ENCODE measurements around the gene SGSH.

Gene SGSH

DNA sequence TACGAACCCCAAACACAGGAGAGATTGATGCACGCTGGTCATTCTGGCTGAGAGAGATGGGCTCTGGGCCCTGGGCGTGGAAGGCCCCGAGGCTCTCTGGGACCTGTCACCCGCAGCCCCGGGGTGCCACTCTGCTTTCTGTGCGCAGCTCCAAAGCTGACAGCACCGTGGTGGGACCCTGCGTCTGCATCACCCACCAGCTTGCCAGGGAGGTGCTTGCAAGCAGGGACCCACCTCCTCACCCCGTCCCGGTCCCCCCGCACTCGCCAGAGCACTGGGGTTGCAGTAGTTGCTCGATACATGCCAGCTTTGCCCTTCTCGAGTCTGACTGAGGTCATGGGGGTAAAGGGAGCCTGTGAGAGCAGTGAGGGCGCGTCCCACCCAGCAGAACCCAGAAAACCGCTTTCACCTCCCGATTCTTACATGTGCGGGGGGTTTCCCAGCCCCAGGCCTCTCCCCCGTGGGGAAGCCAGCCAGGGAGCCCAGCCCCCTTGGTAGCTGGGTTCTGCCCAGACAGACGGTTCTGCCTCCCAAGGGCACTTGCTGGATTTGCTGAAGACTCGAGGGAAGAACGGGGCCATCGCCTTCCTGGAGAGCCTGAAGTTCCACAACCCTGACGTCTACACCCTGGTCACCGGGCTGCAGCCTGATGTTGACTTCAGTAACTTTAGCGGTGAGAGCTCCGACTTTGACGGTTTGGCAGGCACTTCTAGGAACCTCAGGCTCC lies 37.9 kb downstream of the SGSH start:
- no peak for FAIRE-seq

DNA sequence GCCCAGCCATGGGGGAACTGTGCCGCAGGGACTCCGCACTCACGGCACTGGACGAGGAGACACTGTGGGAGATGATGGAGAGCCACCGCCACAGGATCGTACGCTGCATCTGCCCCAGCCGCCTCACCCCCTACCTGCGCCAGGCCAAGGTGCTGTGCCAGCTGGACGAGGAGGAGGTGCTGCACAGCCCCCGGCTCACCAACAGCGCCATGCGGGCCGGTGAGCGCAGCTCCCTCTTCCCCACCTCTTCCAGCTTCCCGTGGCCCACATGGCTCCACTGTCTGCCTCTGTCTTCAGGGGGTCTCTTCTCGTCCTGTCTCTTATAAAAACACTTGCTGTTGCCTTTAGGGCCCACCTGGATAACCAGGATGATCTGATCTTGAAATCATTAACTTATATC lies 38.7 kb downstream of the SGSH start:
- FAIRE-seq = no peak

DNA sequence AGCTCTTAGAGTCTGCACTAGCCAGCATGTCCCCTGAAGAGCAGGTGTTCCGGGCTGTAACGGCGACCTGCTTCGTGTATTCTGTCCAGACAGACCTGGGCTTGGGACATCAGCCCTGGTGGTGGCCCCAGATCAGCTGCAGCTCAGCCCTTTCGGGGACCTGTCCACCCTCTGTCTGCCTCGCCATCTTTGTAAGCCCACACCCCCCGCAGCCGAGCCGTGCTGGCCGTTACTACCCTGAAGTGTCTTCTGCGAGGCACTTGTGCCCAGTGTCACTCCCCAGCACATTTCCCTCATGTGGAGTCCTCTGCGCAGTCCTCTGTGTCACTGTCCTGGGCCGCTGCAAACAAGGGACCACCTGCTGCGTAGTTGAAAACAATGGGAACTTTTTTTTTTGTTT lies 39.9 kb downstream of the SGSH start:
- FAIRE-seq = no peak

DNA sequence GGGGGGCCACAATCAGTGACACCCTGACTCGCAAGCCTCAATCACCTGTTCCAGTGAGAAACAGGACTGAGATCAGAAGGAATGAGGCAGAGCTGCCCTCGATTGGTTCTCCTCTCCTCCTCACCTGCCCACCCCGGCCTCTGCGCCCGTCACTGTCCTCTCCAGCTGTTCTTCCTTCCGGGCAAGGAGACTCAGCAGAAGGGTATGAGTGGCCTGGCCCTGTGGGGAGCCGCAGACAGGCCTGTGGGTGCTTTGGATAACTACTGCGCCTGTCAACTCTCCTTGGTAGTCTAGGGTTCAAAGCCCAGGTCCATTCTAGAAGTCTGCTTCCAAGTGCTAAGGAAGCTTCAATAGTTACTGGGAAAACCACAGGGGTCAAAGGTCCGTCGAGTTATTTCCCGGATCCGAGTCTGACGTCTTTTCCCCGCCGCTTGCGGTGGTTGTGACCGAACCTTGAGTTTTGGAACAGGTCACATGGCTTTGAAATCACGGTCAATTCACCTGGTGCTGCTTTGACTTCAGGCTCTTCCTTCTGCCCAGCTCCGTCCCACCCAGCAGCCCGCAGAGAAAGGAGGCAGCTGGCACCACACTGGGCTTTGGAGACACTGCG lies 42.0 kb downstream of the SGSH start:
- no peak for FAIRE-seq

DNA sequence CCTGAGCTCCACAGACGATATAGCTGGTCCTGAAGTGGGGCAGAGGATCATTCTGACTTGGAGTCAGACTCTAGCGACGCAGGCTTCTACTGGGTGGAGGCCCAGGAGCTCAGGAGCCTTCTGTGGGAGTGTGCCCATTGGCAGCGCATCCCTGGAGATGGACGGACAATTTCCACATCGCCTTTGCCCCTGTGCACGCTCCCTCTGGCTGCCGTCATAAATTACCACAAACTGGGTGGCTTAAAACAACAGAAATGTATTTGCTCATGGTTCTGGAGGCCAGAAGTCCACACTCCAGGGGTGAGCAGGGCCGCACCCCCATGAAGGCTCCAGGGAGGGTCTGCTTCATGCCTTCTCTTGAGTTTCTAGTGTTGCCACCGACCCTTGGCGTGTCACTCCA lies 43.4 kb downstream of the SGSH start:
- no peak for FAIRE-seq

DNA sequence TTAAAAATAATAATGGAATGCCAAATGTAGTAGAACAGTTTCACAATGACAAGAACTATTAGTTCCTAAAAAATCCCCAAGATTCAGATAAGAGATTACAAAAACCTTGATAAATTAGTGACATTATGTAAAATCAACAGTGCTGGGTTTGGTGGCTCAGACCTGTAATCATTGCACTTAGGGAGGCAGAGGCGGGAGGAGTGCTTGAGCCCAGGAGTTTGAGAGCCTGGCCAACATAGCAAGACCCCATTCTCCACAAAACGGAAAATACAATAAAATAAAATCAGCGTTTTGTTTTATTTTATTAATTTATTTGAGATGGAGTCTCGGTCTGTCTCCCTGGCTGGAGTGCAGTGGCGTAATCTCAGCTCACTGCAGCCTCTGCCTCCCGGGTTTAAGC lies 46.2 kb downstream of the SGSH start:
- FAIRE-seq = no peak

GRCh38 chr17:80173126-80173525 lies 47.0 kb downstream of the SGSH start:
- FAIRE-seq = no peak

- no peak for FAIRE-seq
Observed at GRCh38 chr17:80171681-80172080, 48.5 kb downstream of the SGSH start.

GRCh38 chr17:80169784-80170500 lies 50.2 kb downstream of the SGSH start, which contains the start of gene CARD14:
Gene CARD14 (plus strand): TSS chr17:80170030. CDS start chr17:80181439, 11,409 bp downstream.
- no peak for FAIRE-seq

DNA sequence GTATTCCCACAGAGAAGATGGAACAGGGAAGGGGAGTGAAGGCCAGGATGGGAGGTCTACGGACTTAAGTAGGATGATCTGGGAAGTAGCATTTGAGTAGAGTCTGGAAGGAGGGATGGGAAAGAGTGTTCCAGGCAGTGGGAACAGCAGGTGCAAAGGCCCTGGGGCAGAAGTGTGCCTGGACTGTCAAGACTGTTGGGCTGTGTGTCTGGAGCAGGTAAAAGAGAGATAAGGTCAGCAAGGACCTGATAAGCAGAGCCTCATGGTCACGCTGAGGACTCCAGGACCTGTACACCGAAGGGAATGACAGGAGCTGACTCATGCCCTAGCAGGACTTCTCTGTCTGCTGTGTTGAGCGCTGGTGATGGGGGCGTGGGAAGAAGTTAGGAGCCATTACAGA lies 51.0 kb downstream of the SGSH start:
- FAIRE-seq = no peak

GRCh38 chr17:80168371-80168770 lies 51.8 kb downstream of the SGSH start:
- FAIRE-seq = no peak

DNA sequence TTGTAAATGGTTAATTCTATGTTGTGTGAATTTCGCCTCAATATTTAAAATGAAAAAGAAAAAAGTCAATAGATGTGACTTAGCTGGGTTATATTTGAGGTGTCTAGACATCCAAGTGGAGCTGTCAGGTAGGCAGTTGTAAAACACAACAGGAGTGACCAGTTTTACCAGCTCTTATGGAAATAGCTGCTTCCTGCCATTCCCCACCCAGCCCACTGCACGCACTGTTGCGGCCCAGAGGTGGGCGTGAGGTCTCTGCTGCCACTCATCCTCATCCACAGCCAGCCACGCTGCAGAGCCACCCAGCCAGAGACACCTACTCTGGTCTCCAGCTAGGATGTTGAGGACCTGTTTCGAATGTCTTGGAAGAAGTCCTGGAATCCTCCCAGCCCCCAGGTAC lies 53.7 kb downstream of the SGSH start:
- FAIRE-seq = no peak

GRCh38 chr17:80164185-80164584 lies 55.9 kb downstream of the SGSH start:
- no peak for FAIRE-seq

DNA sequence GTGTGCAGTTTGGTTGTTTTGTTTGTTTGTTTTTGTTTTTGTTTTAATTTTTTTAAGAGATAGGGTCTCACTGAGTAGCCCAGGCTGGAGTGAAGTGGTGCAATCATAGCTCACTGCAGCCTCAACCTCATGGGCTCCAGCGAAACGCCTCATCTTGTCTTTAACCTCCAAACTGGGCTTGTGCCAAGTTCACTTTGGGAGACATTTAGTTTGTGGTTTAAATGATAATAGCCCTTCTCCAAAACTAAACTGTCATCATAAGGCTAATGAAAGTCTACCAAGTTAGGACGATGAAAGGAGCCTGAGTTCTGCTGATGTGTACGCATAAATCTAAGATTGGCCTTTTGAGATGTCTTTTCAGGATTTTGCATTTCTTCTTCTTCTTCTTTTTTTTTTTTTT lies 56.8 kb downstream of the SGSH start:
- FAIRE-seq = no peak

DNA sequence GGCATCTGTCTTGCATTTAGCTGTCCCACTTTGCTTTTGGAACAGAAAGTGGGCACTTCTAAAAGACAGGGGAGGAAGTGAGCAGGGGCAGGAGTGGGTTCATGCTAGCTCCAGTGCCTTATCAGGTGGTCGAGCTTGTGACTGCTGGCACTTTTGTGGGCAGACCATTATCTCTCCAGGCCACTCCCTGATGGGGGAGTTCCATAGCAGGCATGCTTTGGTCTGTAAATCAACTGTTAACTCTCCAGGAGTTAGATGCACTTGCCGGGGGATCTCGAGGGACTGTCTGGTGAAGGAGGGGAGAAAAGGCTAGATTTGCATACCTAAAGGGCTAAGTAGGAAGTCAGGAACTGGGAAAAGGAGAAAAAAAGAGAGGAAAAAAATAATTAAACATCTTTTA lies 59.6 kb downstream of the SGSH start:
- FAIRE-seq = no peak
